Stimulated activated CD4-positive, alpha-beta T cell treated with anti-CD3 and anti-CD28 coated beads, Interleukin-15, amount 100 ng/mL, for 1 hour (primary cell): ENCODE results near the gene SLC28A1.

Experiments
- DNase-seq, 2 donors: peaks; one replicate each; pipeline ENCODE4 v3.0.0-alpha.2; 2020; ENCODE audit warnings: low read depth in 1 of 2, low spot score in 1 of 2

Gene SLC28A1

GRCh38 chr15:84886211-84886983, 1.9 kb downstream of the SLC28A1 start:
- no peak for DNase-seq

- DNase-seq, result no peak
Observed at GRCh38 chr15:84886984-84887299, 2.5 kb downstream of the SLC28A1 start.

GRCh38 chr15:84887938-84888337, 3.5 kb downstream of the SLC28A1 start:
- no peak for DNase-seq

GRCh38 chr15:84888639-84889038, 4.2 kb downstream of the SLC28A1 start:
- DNase-seq, result no peak

GRCh38 chr15:84889313-84889990, 5.0 kb downstream of the SLC28A1 start:
- DNase-seq, result no peak

- DNase-seq, result no peak
Observed at GRCh38 chr15:84889991-84890669, 5.7 kb downstream of the SLC28A1 start.

GRCh38 chr15:84890670-84891162, 6.3 kb downstream of the SLC28A1 start:
- no peak for DNase-seq

GRCh38 chr15:84891339-84891738, 6.9 kb downstream of the SLC28A1 start:
- no peak for DNase-seq

GRCh38 chr15:84892786-84893307, 8.4 kb downstream of the SLC28A1 start:
- DNase-seq, result no peak

GRCh38 chr15:84893607-84894006, 9.1 kb downstream of the SLC28A1 start:
- DNase-seq, result no peak

- DNase-seq, result no peak
Observed at GRCh38 chr15:84894736-84895425, 10.4 kb downstream of the SLC28A1 start.

GRCh38 chr15:84898761-84899160, 14.3 kb downstream of the SLC28A1 start:
- DNase-seq, result no peak

GRCh38 chr15:84899750-84900149, 15.3 kb downstream of the SLC28A1 start:
- no peak for DNase-seq

GRCh38 chr15:84901540-84901939, 17.1 kb downstream of the SLC28A1 start:
- DNase-seq, result no peak

- DNase-seq, result no peak
Observed at GRCh38 chr15:84903751-84904150, 19.3 kb downstream of the SLC28A1 start.

GRCh38 chr15:84904419-84904818, 20.0 kb downstream of the SLC28A1 start:
- DNase-seq, result no peak

GRCh38 chr15:84905016-84905916, 20.8 kb downstream of the SLC28A1 start:
- no peak for DNase-seq

GRCh38 chr15:84907731-84908130, 23.3 kb downstream of the SLC28A1 start:
- no peak for DNase-seq

GRCh38 chr15:84908564-84908963, 24.1 kb downstream of the SLC28A1 start:
- no peak for DNase-seq

GRCh38 chr15:84909029-84909428, 24.6 kb downstream of the SLC28A1 start:
- DNase-seq, result no peak
